Thoracic aorta (tissue), 2 donors: ENCODE results near the gene TEX30. TPM values are rescaled to one million over a fixed set of nuclear protein-coding genes. Genes with fewer than 3 reads are reported as not detected.
"Not testable (repeated sequence)": the region's sequence is repeated elsewhere in the genome, so short reads cannot be mapped to it uniquely, and the experiment has no call there.

Source experiments
- ATAC-seq: fragments of 150-250 bp; one replicate; pipeline ENCODE4 v1.8.0; 2017; ENCODE audit warnings: low read depth; ENCODE audit not compliant: insufficient number of reproducible peaks, low FRiP score
- DNase-seq: peaks from one replicate; pipeline ENCODE4 v3.0.0-alpha.2; 2020; ENCODE audit warnings: low spot score
- H3K27ac ChIP-seq, 2 donors: fragments of 200-600 bp; sonication (generic); 1 replicate in 1 of 2; 2 replicates in 1 of 2; pipeline ENCODE4 v1.5.1; 2016; ENCODE audit warnings: mild to moderate bottlenecking in 2 of 2, moderate library complexity in 2 of 2
- H3K27me3 ChIP-seq: fragments of 200-600 bp; sonication (generic); replicated peaks from 2 replicates; pipeline ENCODE4 v1.6.0; 2016; ENCODE audit warnings: mild to moderate bottlenecking; ENCODE audit not compliant: insufficient read depth
- H3K36me3 ChIP-seq: fragments of 200-600 bp; sonication (generic); one replicate; pipeline ENCODE4 v1.5.1; 2016
- H3K4me1 ChIP-seq, 2 donors: fragments of 200-600 bp; sonication (generic); 1 replicate in 1 of 2; 2 replicates in 1 of 2; pipeline versions ENCODE4 v1.5.1 to v1.6.0; 2016; ENCODE audit warnings: low read depth in 2 of 2, mild to moderate bottlenecking in 1 of 2; ENCODE audit not compliant: control insufficient read depth in 1 of 2
- H3K4me3 ChIP-seq: fragments of 200-600 bp; sonication (generic); 2 replicates; pipeline ENCODE4 v1.5.1; 2016; ENCODE audit warnings: mild to moderate bottlenecking
- H3K9me3 ChIP-seq: fragments of 200-600 bp; sonication (generic); 2 replicates; pipeline ENCODE4 v1.5.1; 2016
- CTCF ChIP-seq: fragments of 200-600 bp; sonication (generic); IDR thresholded peaks from one replicate; pipeline ENCODE4 v1.5.1; 2019; ENCODE audit warnings: antibody characterized with exemption
- total RNA-seq, 2 donors: library from RNA; depleted of rRNA; stranded (reverse); fragments of >200 nt; gene quantifications; one replicate each; pipeline versions ENCODE4 v1.1.0 to v1.2.3, GENCODE V29; 2016

The TEX30 gene
- total RNA-seq, 2 donors from 2014 or later, result 2.8 to 8.0 TPM

DNA sequence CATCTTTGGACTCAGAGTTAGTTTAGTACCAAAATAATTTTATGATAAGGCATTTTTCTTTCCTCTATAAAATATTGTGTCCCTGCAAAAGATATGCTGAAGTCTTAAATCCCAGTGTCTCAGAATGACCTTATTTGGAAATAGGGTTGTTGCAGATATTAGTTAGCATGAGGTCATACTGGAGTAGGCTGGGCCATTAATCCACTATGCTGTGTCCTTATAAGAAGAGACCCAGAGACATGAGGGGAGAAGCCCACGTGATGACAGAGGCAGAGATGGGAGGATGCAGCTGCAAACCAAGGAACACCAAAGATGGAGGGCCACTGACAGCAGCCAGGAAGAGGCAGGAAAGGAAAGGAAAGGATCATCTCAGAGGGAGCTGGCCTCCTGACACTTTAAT, 18.8 kb upstream of the TEX30 start:
- no peaks in the 10 kb centered on the region for H3K4me1 ChIP-seq
- H3K27me3 ChIP-seq, result no peaks in the 10 kb centered on the region
- no peak overlapping the region for H3K27ac ChIP-seq
- H3K4me3 ChIP-seq, result no peak overlapping the region
- no peak for ATAC-seq
- TF ChIP-seq CTCF, result no peak
- no peaks in the 10 kb centered on the region for H3K9me3 ChIP-seq
- H3K36me3 ChIP-seq, result peaks cover 5% of the 10 kb centered on the region
- no peak for DNase-seq

- Histone ChIP-seq H3K27ac (no peak overlapping the region), H3K9me3 (no peaks in the 10 kb centered on the region), H3K4me3 (no peak overlapping the region), H3K36me3 (peaks cover 8% of the 10 kb centered on the region), H3K27me3 (no peaks in the 10 kb centered on the region), H3K4me1 (no peaks in the 10 kb centered on the region)
- ATAC-seq (no peak), DNase-seq (no peak)
- no peak for TF ChIP-seq CTCF
These were observed 15.1 kb upstream of the TEX30 start for GRCh38 chr13:102788683-102789082.

- no peaks in the 10 kb centered on the region for H3K4me1 ChIP-seq
- peaks cover 3% of the 10 kb centered on the region for H3K36me3 ChIP-seq
- ATAC-seq, result no peak
- no peak overlapping the region for H3K27ac ChIP-seq
- no peak for TF ChIP-seq CTCF
- no peaks in the 10 kb centered on the region for H3K27me3 ChIP-seq
- H3K4me3 ChIP-seq, result no peak overlapping the region
- H3K9me3 ChIP-seq, result no peaks in the 10 kb centered on the region
- DNase-seq, result no peak
These were observed 10.9 kb upstream of the TEX30 start for GRCh38 chr13:102784483-102784882.

- no peaks in the 10 kb centered on the region for H3K9me3 ChIP-seq
- H3K27ac ChIP-seq, result no peak overlapping the region
- no peaks in the 10 kb centered on the region for H3K4me1 ChIP-seq
- ATAC-seq (no peak), DNase-seq (no peak)
- H3K36me3 ChIP-seq, result peaks cover 3% of the 10 kb centered on the region
- no peaks in the 10 kb centered on the region for H3K27me3 ChIP-seq
- no peak overlapping the region for H3K4me3 ChIP-seq
- no peak for TF ChIP-seq CTCF
These were observed 8.0 kb upstream of the TEX30 start for GRCh38 chr13:102781591-102781990.

DNA sequence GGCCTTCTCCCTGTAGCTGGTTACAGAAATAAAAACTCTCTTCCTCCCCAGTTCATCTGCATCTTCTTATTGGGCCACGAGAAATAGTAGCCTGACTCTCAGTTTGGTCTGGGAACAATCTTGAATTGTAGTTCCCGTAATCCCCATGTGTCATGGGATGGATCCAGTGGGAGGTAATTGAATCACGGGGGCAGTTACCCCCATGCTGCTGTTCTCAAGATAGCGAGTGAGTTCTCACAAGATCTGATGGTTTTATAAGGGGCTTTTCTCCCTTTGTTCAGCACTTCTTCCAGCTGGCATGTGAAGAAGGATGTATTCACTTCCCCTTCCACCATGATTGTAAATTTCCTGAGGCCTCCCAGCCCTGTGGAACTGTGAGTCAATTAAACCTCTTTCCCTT, 7.1 kb upstream of the TEX30 start:
- ATAC-seq, H3K4me3 ChIP-seq, H3K27ac ChIP-seq: not testable (repeated sequence)

DNA sequence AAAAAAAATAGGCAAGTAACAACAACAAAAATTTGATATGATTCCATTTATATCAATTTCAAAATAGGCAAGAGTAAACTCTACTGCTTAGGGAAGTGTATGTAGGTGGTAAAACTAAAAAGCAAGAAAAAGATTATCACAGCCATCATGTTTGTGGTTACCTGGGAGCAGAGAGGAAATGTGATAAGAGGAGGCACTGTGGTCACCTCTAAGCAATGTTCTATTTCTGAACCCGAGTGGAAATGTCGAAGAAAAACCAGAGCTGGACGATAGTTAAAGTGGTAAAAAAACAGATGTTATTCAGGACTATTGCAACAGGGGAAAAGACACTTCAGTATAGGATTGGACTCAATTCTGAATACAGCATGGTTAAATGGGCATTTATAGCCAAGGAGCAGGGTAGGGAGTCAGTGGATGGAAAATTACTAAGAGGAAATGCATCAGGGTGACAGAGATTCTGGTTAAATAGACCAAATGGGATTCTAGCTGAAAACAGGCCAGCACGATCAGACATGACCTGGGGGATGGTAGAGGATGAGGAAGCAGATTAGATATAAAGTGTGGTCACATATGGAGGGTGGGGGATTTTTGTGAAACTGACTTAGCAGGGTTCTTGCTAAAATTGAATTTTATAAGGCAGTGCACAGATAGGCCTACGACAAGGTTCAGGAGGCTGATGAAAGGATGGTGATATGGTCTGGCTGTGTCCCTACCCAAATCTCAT, 6.0 kb upstream of the TEX30 start:
- H3K27ac ChIP-seq, result no peak overlapping the region
- ATAC-seq (no peak), DNase-seq (no peak)
- H3K4me1 ChIP-seq, result no peaks in the 10 kb centered on the region
- no peaks in the 10 kb centered on the region for H3K9me3 ChIP-seq
- no peaks in the 10 kb centered on the region for H3K27me3 ChIP-seq
- H3K36me3 ChIP-seq, result peaks cover 2% of the 10 kb centered on the region
- no peak overlapping the region for H3K4me3 ChIP-seq
- TF ChIP-seq CTCF, result no peak

More for the DNA sequence above, 7.1 kb upstream of the TEX30 start:
- H3K27me3 ChIP-seq, H3K9me3 ChIP-seq, DNase-seq, H3K4me1 ChIP-seq, H3K36me3 ChIP-seq: not testable (repeated sequence)
